ENCODE results near the gene JOSD2.

DNA sequence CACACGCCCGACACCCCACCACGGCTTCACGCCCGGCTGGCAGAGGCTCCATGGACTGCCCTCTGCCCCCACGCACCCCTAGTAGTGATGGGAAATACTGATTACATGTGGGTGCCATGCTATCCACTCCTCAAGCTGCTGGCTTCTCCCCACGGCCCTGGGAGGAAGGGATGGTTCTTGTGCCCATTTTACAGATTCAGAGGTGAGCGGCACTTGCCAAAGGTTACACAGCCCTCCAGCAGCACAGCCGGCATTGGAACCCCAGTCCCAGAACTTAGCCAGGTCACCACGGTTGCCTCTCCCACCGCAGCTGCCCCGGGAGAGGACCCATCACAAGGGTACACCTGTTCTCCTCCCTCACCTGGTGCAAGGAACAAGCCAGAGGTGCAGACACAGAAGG lies 44.0 kb upstream of the JOSD2 start:
- TF ChIP-seq CTCF (IDR thresholded peaks at IDR 0.05; ENCODE audit: insufficient read depth, low read length) (no peak), POLR2AphosphoS5 (IDR thresholded peaks at IDR 0.05; ENCODE audit: low read depth) (no peak), GABPA (IDR thresholded peaks at IDR 0.05; ENCODE audit: low read depth) (no peak), SPI1 (IDR thresholded peaks at IDR 0.05; ENCODE audit: borderline replicate concordance, low read depth) (no peak)
- TF ChIP-seq, protein P1, sequence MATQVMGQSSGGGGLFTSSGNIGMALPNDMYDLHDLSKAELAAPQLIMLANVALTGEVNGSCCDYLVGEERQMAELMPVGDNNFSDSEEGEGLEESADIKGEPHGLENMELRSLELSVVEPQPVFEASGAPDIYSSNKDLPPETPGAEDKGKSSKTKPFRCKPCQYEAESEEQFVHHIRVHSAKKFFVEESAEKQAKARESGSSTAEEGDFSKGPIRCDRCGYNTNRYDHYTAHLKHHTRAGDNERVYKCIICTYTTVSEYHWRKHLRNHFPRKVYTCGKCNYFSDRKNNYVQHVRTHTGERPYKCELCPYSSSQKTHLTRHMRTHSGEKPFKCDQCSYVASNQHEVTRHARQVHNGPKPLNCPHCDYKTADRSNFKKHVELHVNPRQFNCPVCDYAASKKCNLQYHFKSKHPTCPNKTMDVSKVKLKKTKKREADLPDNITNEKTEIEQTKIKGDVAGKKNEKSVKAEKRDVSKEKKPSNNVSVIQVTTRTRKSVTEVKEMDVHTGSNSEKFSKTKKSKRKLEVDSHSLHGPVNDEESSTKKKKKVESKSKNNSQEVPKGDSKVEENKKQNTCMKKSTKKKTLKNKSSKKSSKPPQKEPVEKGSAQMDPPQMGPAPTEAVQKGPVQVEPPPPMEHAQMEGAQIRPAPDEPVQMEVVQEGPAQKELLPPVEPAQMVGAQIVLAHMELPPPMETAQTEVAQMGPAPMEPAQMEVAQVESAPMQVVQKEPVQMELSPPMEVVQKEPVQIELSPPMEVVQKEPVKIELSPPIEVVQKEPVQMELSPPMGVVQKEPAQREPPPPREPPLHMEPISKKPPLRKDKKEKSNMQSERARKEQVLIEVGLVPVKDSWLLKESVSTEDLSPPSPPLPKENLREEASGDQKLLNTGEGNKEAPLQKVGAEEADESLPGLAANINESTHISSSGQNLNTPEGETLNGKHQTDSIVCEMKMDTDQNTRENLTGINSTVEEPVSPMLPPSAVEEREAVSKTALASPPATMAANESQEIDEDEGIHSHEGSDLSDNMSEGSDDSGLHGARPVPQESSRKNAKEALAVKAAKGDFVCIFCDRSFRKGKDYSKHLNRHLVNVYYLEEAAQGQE (IDR thresholded peaks at IDR 0.05; ENCODE audit: insufficient replicate concordance, low read depth), result no peak

Measured in HL-60 (cell line).